ENCODE measurements around the gene ARID1B. TPM values are rescaled to one million over a fixed set of nuclear protein-coding genes. Genes with fewer than 3 reads are reported as not detected.

The ARID1B gene
- total RNA-seq, 6 experiments from 2014 or later = 23.2 to 35.3 (median 30.7) TPM

DNA sequence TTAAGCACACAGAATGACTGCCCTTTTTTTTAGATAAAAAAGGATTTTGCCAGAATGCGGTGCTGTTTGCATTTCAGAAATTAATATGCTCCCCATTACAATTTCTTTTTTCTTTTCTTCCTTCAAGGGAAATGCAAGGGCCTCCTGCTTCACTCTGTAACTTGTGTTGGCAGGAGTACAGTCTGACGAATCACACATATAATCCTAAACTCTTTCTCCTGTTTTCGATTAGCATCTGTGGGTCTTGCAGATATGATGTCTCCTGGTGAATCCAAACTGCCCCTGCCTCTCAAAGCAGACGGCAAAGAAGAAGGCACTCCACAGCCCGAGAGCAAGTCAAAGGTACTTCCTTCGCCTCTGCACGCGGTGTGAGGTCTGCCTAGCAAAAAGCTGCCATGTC, 396.6 kb downstream of the ARID1B start:
- Histone ChIP-seq H3K9me3 (no peaks in the 10 kb centered on the region), H3K4me3 (no peak overlapping the region), H3K27me3 (no peaks in the 10 kb centered on the region), H3K27ac (no peak overlapping the region), H3K36me3 (peaks cover 0 to 2% (median 0%) of the 10 kb centered on the region in 4 donors), H3K4me1 (no peaks in the 10 kb centered on the region)
- intact Hi-C loops (cut with DNase I) = no loop called here
- ATAC-seq (no peak), DNase-seq (no peak)
- no peak for TF ChIP-seq POLR2A (IDR thresholded peaks at IDR 0.05)
- TF ChIP-seq CTCF (IDR thresholded peaks at IDR 0.05) = no peak
- 92% methylated on average over 8 of the region's 8 CpGs for WGBS (ENCODE audit: insufficient coverage, low coverage, low lambda C conversion rate, missing lambda C conversion rate)

GRCh38 chr6:157174731-157175130, 397.6 kb downstream of the ARID1B start:
- Histone ChIP-seq H3K4me1 (no peaks in the 10 kb centered on the region), H3K27me3 (no peaks in the 10 kb centered on the region), H3K4me3 (no peak overlapping the region), H3K36me3 (peaks cover 0 to 2% (median 0%) of the 10 kb centered on the region in 4 donors), H3K9me3 (no peaks in the 10 kb centered on the region), H3K27ac (no peak overlapping the region)
- intact Hi-C loops (cut with DNase I) = no loop called here
- DNase-seq (no peak), ATAC-seq (no peak)
- TF ChIP-seq POLR2A (IDR thresholded peaks at IDR 0.05) (no peak), CTCF (IDR thresholded peaks at IDR 0.05) (no peak)

DNA sequence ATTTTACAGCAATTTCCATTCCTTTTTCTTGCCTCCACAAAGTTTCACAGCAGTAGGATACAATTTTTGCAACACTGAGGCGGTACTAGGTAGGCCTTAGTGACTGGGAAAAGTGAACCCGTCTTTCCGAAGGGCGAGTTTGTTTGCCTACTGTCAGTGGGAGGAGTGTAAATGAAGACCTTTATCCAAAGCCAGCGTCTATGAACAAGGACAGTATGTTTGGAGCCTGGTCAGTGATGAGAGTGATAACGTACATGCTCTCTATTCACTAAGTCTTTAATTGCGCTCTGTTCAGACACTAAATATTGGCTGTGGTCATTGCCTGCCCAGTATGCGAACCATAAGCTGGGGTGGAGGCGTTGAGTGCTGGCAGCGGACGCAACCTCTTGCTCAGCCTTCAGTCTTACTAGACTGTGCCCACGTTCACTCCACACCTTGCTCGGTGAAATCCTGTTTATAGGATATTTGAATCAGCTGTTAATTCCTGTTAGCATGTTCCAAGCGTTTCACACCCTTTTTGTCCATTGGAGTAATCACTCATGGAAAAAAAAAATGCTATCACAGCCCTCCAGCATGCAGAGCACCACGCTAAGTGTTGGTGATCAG, 400.7 kb downstream of the ARID1B start:
- Histone ChIP-seq H3K4me3 (no peak overlapping the region), H3K9me3 (no peaks in the 10 kb centered on the region), H3K36me3 (peaks cover 0 to 2% (median 0%) of the 10 kb centered on the region in 4 donors), H3K4me1 (no peaks in the 10 kb centered on the region), H3K27me3 (no peaks in the 10 kb centered on the region), H3K27ac (no peak overlapping the region)
- intact Hi-C loops (cut with DNase I) = no loop called here
- 93% methylated on average over 10 of the region's 15 CpGs for WGBS (ENCODE audit: insufficient coverage, low coverage, low lambda C conversion rate, missing lambda C conversion rate)
- no peak for TF ChIP-seq POLR2A (IDR thresholded peaks at IDR 0.05)
- no peak for TF ChIP-seq CTCF (IDR thresholded peaks at IDR 0.05)
- DNase-seq = no peak
- ATAC-seq = no peak

DNA sequence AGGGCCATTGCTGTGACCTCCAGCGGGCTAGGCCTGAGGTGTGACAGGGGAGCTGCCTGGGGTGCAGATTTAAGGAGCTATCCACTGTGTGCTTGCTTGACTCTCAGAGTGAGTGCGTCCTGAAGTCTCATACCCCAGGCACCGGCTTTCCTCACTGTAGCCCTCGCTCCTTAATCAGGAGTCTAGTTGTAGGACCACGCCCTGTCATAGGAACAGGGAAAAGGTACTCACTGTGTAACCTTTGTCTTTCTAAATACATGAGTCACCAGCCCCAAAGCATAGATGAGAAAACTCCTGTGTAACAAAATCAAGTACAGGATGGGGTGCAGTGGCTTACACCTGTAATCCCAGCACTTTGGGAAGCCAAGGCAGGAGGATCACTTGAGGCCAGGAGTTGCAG, 404.5 kb downstream of the ARID1B start:
- 100% methylated on average over 2 of the region's 5 CpGs for WGBS (ENCODE audit: insufficient coverage, low coverage, low lambda C conversion rate, missing lambda C conversion rate)
- no peaks in the 10 kb centered on the region for H3K27me3 ChIP-seq
- DNase-seq (no peak), ATAC-seq (peak in 1 of 4 donors; percentile 60)
- H3K9me3 ChIP-seq = no peaks in the 10 kb centered on the region
- no peak overlapping the region for H3K27ac ChIP-seq
- H3K36me3 ChIP-seq = peaks cover 0 to 18% (median 1%) of the 10 kb centered on the region in 4 donors
- H3K4me3 ChIP-seq = no peak overlapping the region
- H3K4me1 ChIP-seq = peaks cover 0 to 10% (median 2%) of the 10 kb centered on the region in 4 donors
- TF ChIP-seq POLR2A (IDR thresholded peaks at IDR 0.05) (no peak), CTCF (IDR thresholded peaks at IDR 0.05) (no peak)
- intact Hi-C loops (cut with DNase I) = loop anchor here (10.0 kb wide), 2 partner anchors 137 to 147 kb away; no protein-coding TSS in a partner anchor
